Measurements from ENCODE around the gene RNF39.
A peak's percentile ranks its signal among the peaks of the same experiment; 100 is the strongest.
"Not testable (repeated sequence)": the region's sequence is repeated elsewhere in the genome, so short reads cannot be mapped to it uniquely, and the experiment has no call there.

Gene RNF39

GRCh38 chr6:30075094-30075789 is at the start of gene RNF39:
Gene RNF39, minus strand, starts transcription at chr6:30075769. Its CDS starts 184 bp downstream, at chr6:30075585.
- Histone ChIP-seq H3K36me3 (ENCODE audit: control insufficient read depth, low read depth, low read length) (no peaks in the 10 kb centered on the region), H3K9me3 (ENCODE audit: control insufficient read depth, low read depth, low read length) (no peaks in the 10 kb centered on the region), H3K27ac (ENCODE audit: low read length) (no peak within 1 kb of the TSS), H3K4me3 (ENCODE audit: low read length) (peak within 1 kb of the TSS; percentile 63), H3K27me3 (ENCODE audit: control insufficient read depth, insufficient read depth, low read length) (peaks cover 60% of the 10 kb centered on the region), H3K4me1 (ENCODE audit: control insufficient read depth, low read depth, low read length) (no peaks in the 10 kb centered on the region), H3K9ac (ENCODE audit: low read length) (no peak within 1 kb of the TSS)

- H3K9ac ChIP-seq (ENCODE audit: low read length): no peak overlapping the region
- peaks cover 25% of the 10 kb centered on the region for H3K27me3 ChIP-seq (ENCODE audit: control insufficient read depth, insufficient read depth, low read length)
- no peaks in the 10 kb centered on the region for H3K9me3 ChIP-seq (ENCODE audit: control insufficient read depth, low read depth, low read length)
- no peaks in the 10 kb centered on the region for H3K36me3 ChIP-seq (ENCODE audit: control insufficient read depth, low read depth, low read length)
- no peak overlapping the region for H3K27ac ChIP-seq (ENCODE audit: low read length)
- no peak overlapping the region for H3K4me3 ChIP-seq (ENCODE audit: low read length)
- no peaks in the 10 kb centered on the region for H3K4me1 ChIP-seq (ENCODE audit: control insufficient read depth, low read depth, low read length)
These were observed 46.9 kb upstream of the RNF39 start for GRCh38 chr6:30122515-30122914.

- Histone ChIP-seq H3K4me3 (ENCODE audit: low read length) (no peak overlapping the region), H3K27me3 (ENCODE audit: control insufficient read depth, insufficient read depth, low read length) (peaks cover 17% of the 10 kb centered on the region), H3K9me3 (ENCODE audit: control insufficient read depth, low read depth, low read length) (no peaks in the 10 kb centered on the region), H3K36me3 (ENCODE audit: control insufficient read depth, low read depth, low read length) (no peaks in the 10 kb centered on the region), H3K4me1 (ENCODE audit: control insufficient read depth, low read depth, low read length) (no peaks in the 10 kb centered on the region), H3K9ac (ENCODE audit: low read length) (no peak overlapping the region), H3K27ac (ENCODE audit: low read length) (no peak overlapping the region)
These were observed 46.1 kb upstream of the RNF39 start for GRCh38 chr6:30121446-30122366.

- H3K27ac ChIP-seq (ENCODE audit: low read length); H3K9ac ChIP-seq (ENCODE audit: low read length); H3K36me3 ChIP-seq (ENCODE audit: control insufficient read depth, low read depth, low read length); H3K9me3 ChIP-seq (ENCODE audit: control insufficient read depth, low read depth, low read length); H3K4me1 ChIP-seq (ENCODE audit: control insufficient read depth, low read depth, low read length); H3K4me3 ChIP-seq (ENCODE audit: low read length): not testable (repeated sequence)
- peaks cover 14% of the 10 kb centered on the region for H3K27me3 ChIP-seq (ENCODE audit: control insufficient read depth, insufficient read depth, low read length)
These were observed 43.1 kb upstream of the RNF39 start for GRCh38 chr6:30118691-30119090.

GRCh38 chr6:30116724-30117123 is 41.2 kb upstream of the RNF39 start:
- Histone ChIP-seq H3K27me3 (ENCODE audit: control insufficient read depth, insufficient read depth, low read length) (peaks cover 27% of the 10 kb centered on the region), H3K4me3 (ENCODE audit: low read length) (no peak overlapping the region), H3K4me1 (ENCODE audit: control insufficient read depth, low read depth, low read length) (no peaks in the 10 kb centered on the region), H3K9me3 (ENCODE audit: control insufficient read depth, low read depth, low read length) (no peaks in the 10 kb centered on the region), H3K9ac (ENCODE audit: low read length) (no peak overlapping the region), H3K27ac (ENCODE audit: low read length) (no peak overlapping the region), H3K36me3 (ENCODE audit: control insufficient read depth, low read depth, low read length) (no peaks in the 10 kb centered on the region)

GRCh38 chr6:30113841-30114240 is 38.3 kb upstream of the RNF39 start:
- Histone ChIP-seq H3K9me3 (ENCODE audit: control insufficient read depth, low read depth, low read length) (no peaks in the 10 kb centered on the region), H3K4me3 (ENCODE audit: low read length) (no peak overlapping the region), H3K4me1 (ENCODE audit: control insufficient read depth, low read depth, low read length) (no peaks in the 10 kb centered on the region), H3K27ac (ENCODE audit: low read length) (no peak overlapping the region), H3K27me3 (ENCODE audit: control insufficient read depth, insufficient read depth, low read length) (peaks cover 27% of the 10 kb centered on the region), H3K36me3 (ENCODE audit: control insufficient read depth, low read depth, low read length) (no peaks in the 10 kb centered on the region), H3K9ac (ENCODE audit: low read length) (no peak overlapping the region)

- H3K9me3 ChIP-seq (ENCODE audit: control insufficient read depth, low read depth, low read length): no peaks in the 10 kb centered on the region
- no peaks in the 10 kb centered on the region for H3K4me1 ChIP-seq (ENCODE audit: control insufficient read depth, low read depth, low read length)
- H3K27me3 ChIP-seq (ENCODE audit: control insufficient read depth, insufficient read depth, low read length): peaks cover 27% of the 10 kb centered on the region
- H3K27ac ChIP-seq (ENCODE audit: low read length): no peak within 1 kb of the TSS
- H3K9ac ChIP-seq (ENCODE audit: low read length): no peak within 1 kb of the TSS
- H3K36me3 ChIP-seq (ENCODE audit: control insufficient read depth, low read depth, low read length): no peaks in the 10 kb centered on the region
- H3K4me3 ChIP-seq (ENCODE audit: low read length): no peak within 1 kb of the TSS
These were observed 37.6 kb upstream of the RNF39 start, which contains the start of gene TRIM31 for GRCh38 chr6:30113003-30113759. Gene TRIM31, minus strand, starts transcription at chr6:30113090. Its CDS starts 285 bp downstream, at chr6:30112805.

- Histone ChIP-seq H3K27ac (ENCODE audit: low read length) (no peak overlapping the region), H3K9me3 (ENCODE audit: control insufficient read depth, low read depth, low read length) (no peaks in the 10 kb centered on the region), H3K9ac (ENCODE audit: low read length) (no peak overlapping the region), H3K27me3 (ENCODE audit: control insufficient read depth, insufficient read depth, low read length) (peaks cover 27% of the 10 kb centered on the region), H3K36me3 (ENCODE audit: control insufficient read depth, low read depth, low read length) (no peaks in the 10 kb centered on the region), H3K4me3 (ENCODE audit: low read length) (no peak overlapping the region), H3K4me1 (ENCODE audit: control insufficient read depth, low read depth, low read length) (no peaks in the 10 kb centered on the region)
These were observed 36.9 kb upstream of the RNF39 start for GRCh38 chr6:30112402-30112994.

- H3K36me3 ChIP-seq (ENCODE audit: control insufficient read depth, low read depth, low read length): no peaks in the 10 kb centered on the region
- H3K27me3 ChIP-seq (ENCODE audit: control insufficient read depth, insufficient read depth, low read length): peaks cover 27% of the 10 kb centered on the region
- no peaks in the 10 kb centered on the region for H3K4me1 ChIP-seq (ENCODE audit: control insufficient read depth, low read depth, low read length)
These were observed 35.8 kb upstream of the RNF39 start for GRCh38 chr6:30111266-30111856.

GRCh38 chr6:30104661-30105060 is 29.1 kb upstream of the RNF39 start:
- Histone ChIP-seq H3K27ac (ENCODE audit: low read length) (no peak overlapping the region), H3K4me1 (ENCODE audit: control insufficient read depth, low read depth, low read length) (peaks cover 16% of the 10 kb centered on the region), H3K36me3 (ENCODE audit: control insufficient read depth, low read depth, low read length) (no peaks in the 10 kb centered on the region), H3K9me3 (ENCODE audit: control insufficient read depth, low read depth, low read length) (no peaks in the 10 kb centered on the region), H3K4me3 (ENCODE audit: low read length) (no peak overlapping the region), H3K9ac (ENCODE audit: low read length) (no peak overlapping the region), H3K27me3 (ENCODE audit: control insufficient read depth, insufficient read depth, low read length) (peaks cover 55% of the 10 kb centered on the region)

More at GRCh38 chr6:30111266-30111856, 35.8 kb upstream of the RNF39 start:
- Histone ChIP-seq H3K9ac (ENCODE audit: low read length) (no peak overlapping the region), H3K4me3 (ENCODE audit: low read length) (no peak overlapping the region), H3K9me3 (ENCODE audit: control insufficient read depth, low read depth, low read length) (no peaks in the 10 kb centered on the region), H3K27ac (ENCODE audit: low read length) (no peak overlapping the region)

- Histone ChIP-seq H3K27me3 (ENCODE audit: control insufficient read depth, insufficient read depth, low read length) (peaks cover 63% of the 10 kb centered on the region), H3K27ac (ENCODE audit: low read length) (no peak overlapping the region), H3K36me3 (ENCODE audit: control insufficient read depth, low read depth, low read length) (no peaks in the 10 kb centered on the region), H3K4me1 (ENCODE audit: control insufficient read depth, low read depth, low read length) (peaks cover 17% of the 10 kb centered on the region), H3K4me3 (ENCODE audit: low read length) (peak overlapping the region; percentile 33), H3K9me3 (ENCODE audit: control insufficient read depth, low read depth, low read length) (no peaks in the 10 kb centered on the region), H3K9ac (ENCODE audit: low read length) (no peak overlapping the region)
These were observed 28.3 kb upstream of the RNF39 start for GRCh38 chr6:30103872-30104179.

All from iPS-18a (cell line).